ENCODE data around the gene PSMD13.

Gene PSMD13

DNA sequence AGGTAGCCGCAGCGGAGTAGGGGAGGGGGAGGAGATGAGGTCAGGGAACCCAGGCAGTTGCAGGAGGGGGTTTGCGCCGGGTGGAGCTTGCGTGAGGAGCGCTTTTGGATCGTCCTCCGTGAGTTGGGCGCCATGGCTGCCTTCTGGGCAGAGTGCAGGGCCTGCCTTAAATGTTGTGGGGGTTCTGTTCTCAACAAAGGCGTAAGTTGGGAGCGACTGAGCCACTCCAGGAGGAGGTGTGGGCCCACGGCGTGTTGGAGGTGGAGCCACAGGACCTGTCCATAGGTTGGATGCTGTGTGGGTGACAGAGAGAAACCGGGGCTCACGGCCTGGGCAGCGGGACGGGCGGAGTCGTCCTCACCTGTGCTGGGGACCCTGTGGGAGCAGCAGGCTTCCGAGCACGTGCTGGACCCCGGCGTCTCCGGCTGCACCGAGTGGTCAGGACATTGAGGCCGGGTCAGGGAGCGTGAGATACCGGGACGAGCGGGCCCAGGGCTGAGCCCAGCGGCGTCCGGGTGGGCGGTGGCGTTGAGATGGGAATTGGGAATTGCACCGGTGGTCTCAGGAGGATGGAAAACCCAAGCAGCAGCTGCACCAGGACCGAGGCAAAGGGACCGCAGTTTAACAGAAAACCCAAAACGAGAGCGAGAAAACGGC lies 51.2 kb downstream of the PSMD13 start:
- H3K79me2 ChIP-seq (ENCODE audit: control insufficient read depth, low read length), result no peaks in the 10 kb centered on the region
- TF ChIP-seq EZH2phosphoT487 (IDR thresholded peaks at IDR 0.05; ENCODE audit: borderline replicate concordance, low read length), result no peak
- TF ChIP-seq, protein P1, sequence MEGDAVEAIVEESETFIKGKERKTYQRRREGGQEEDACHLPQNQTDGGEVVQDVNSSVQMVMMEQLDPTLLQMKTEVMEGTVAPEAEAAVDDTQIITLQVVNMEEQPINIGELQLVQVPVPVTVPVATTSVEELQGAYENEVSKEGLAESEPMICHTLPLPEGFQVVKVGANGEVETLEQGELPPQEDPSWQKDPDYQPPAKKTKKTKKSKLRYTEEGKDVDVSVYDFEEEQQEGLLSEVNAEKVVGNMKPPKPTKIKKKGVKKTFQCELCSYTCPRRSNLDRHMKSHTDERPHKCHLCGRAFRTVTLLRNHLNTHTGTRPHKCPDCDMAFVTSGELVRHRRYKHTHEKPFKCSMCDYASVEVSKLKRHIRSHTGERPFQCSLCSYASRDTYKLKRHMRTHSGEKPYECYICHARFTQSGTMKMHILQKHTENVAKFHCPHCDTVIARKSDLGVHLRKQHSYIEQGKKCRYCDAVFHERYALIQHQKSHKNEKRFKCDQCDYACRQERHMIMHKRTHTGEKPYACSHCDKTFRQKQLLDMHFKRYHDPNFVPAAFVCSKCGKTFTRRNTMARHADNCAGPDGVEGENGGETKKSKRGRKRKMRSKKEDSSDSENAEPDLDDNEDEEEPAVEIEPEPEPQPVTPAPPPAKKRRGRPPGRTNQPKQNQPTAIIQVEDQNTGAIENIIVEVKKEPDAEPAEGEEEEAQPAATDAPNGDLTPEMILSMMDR (IDR thresholded peaks at IDR 0.05; ENCODE audit: low read depth, low read length, poor library complexity, severe bottlenecking), result no peak
- peak overlapping the region; percentile 93 for H3K4me2 ChIP-seq (ENCODE audit: low read length)
- H3K27me3 ChIP-seq (ENCODE audit: control insufficient read depth, low read length), result peaks cover 20% of the 10 kb centered on the region
- H3K9me3 ChIP-seq (ENCODE audit: control insufficient read depth, insufficient read depth, low read length), result no peaks in the 10 kb centered on the region
- H3K9me2 ChIP-seq (replicated peaks; ENCODE audit: control insufficient read depth, low read length), result no peaks in the 10 kb centered on the region
- no peaks in the 10 kb centered on the region for H3F3A ChIP-seq (ENCODE audit: control insufficient read depth, insufficient read depth)
- peak overlapping the region; percentile 74 for H3K4me3 ChIP-seq (ENCODE audit: low read length)
- H3K36me3 ChIP-seq (ENCODE audit: control insufficient read depth, low read length), result no peaks in the 10 kb centered on the region
- peaks cover 33% of the 10 kb centered on the region for H3K4me1 ChIP-seq (ENCODE audit: control insufficient read depth, low read length)
- H3K27ac ChIP-seq (ENCODE audit: low read depth, low read length), result no peak overlapping the region
- H4K20me1 ChIP-seq (ENCODE audit: control insufficient read depth, insufficient read depth, low read depth, low read length), result no peaks in the 10 kb centered on the region

DNA sequence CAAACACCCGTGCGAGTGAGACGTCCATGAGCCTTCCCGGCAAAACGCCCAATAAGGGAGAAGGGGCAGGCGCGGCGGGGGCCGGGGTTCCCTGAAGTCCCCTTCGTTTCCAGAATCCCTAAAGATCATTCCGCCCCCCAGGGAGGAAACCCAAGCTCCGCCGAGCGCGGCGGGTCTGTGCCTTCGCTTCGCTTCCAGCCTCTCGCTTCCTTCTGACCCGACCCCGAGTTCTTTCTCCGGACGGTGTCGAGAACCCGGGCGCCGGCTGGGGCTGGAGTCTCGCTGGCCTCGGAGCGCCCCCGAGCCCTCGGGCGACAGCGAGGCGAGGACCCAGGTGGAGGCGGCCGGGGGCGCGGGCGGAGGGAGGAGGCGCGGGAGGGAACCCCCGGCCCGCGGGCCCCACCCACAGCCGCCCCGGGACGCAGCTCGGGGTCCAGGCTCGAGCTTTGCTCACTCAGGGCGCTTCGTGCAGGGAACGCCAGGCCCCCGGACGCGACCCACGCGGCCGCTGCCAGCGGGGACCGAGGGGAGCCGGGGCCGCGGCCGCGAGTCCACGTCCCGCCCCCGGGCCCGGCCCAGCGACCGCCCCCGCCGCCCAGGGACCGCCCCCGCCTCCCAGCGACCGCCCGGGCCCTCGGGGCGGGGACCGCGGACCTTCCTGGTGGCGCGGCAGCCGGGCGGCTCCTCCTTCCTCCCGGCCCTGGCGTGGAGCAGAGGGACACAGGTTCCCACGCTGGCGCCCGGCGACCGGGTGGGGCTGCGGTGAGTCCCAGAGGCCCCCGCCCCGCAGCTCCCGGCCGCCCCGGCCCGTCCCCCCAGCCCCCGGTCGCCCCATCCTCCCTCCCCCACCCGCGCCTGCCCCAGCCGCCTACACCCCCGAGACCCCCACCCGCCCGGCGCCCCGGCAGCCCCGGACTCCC lies 52.0 kb downstream of the PSMD13 start, which contains the start of gene PGGHG:
PGGHG (plus strand) TSS at position 649 of the 920 bp plus-strand sequence. CDS start 691 bp downstream, outside the sequence.
- peaks cover 20% of the 10 kb centered on the region for H3K27me3 ChIP-seq (ENCODE audit: control insufficient read depth, low read length)
- TF ChIP-seq EZH2phosphoT487 (IDR thresholded peaks at IDR 0.05; ENCODE audit: borderline replicate concordance, low read length), result peak; percentile 54; the same call in 1 of the 2 replicates
- TF ChIP-seq, protein P1 (IDR thresholded peaks at IDR 0.05; ENCODE audit: low read depth, low read length, poor library complexity, severe bottlenecking), result no peak
- no peaks in the 10 kb centered on the region for H3F3A ChIP-seq (ENCODE audit: control insufficient read depth, insufficient read depth)
- no peaks in the 10 kb centered on the region for H3K79me2 ChIP-seq (ENCODE audit: control insufficient read depth, low read length)
- H3K9me3 ChIP-seq (ENCODE audit: control insufficient read depth, insufficient read depth, low read length), result no peaks in the 10 kb centered on the region
- H3K36me3 ChIP-seq (ENCODE audit: control insufficient read depth, low read length), result no peaks in the 10 kb centered on the region
- H3K9me2 ChIP-seq (replicated peaks; ENCODE audit: control insufficient read depth, low read length), result no peaks in the 10 kb centered on the region
- no peak within 1 kb of the TSS for H3K27ac ChIP-seq (ENCODE audit: low read depth, low read length)
- peak within 1 kb of the TSS; percentile 74 for H3K4me3 ChIP-seq (ENCODE audit: low read length)
- H4K20me1 ChIP-seq (ENCODE audit: control insufficient read depth, insufficient read depth, low read depth, low read length), result no peaks in the 10 kb centered on the region
- peak within 1 kb of the TSS; percentile 93 for H3K4me2 ChIP-seq (ENCODE audit: low read length)
- peaks cover 31% of the 10 kb centered on the region for H3K4me1 ChIP-seq (ENCODE audit: control insufficient read depth, low read length)

DNA sequence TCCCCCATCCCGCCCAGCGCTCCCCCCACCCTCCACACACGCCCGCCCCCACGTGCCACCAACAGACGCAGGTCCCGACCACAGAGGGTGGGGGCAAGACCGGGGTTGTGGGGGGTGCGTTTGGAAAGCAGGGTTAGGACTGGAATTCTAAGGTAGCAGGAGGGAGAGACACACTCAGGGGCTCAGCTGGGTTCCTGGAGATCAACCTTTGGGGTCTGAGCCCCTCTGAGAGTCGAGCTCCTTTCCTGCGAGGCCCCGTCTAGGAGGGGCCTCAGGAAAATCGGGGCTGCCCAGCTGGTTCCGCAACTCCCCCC lies 52.6 kb downstream of the PSMD13 start:
- no peaks in the 10 kb centered on the region for H3K36me3 ChIP-seq (ENCODE audit: control insufficient read depth, low read length)
- H4K20me1 ChIP-seq (ENCODE audit: control insufficient read depth, insufficient read depth, low read depth, low read length), result no peaks in the 10 kb centered on the region
- no peaks in the 10 kb centered on the region for H3K9me2 ChIP-seq (replicated peaks; ENCODE audit: control insufficient read depth, low read length)
- peaks cover 31% of the 10 kb centered on the region for H3K4me1 ChIP-seq (ENCODE audit: control insufficient read depth, low read length)
- peak overlapping the region; percentile 71 for H3K4me2 ChIP-seq (ENCODE audit: low read length)
- H3F3A ChIP-seq (ENCODE audit: control insufficient read depth, insufficient read depth), result no peaks in the 10 kb centered on the region
- peak overlapping the region; percentile 66 for H3K4me3 ChIP-seq (ENCODE audit: low read length)
- H3K27ac ChIP-seq (ENCODE audit: low read depth, low read length), result no peak overlapping the region
- no peaks in the 10 kb centered on the region for H3K9me3 ChIP-seq (ENCODE audit: control insufficient read depth, insufficient read depth, low read length)
- no peak for TF ChIP-seq EZH2phosphoT487 (IDR thresholded peaks at IDR 0.05; ENCODE audit: borderline replicate concordance, low read length)
- TF ChIP-seq, protein P1 (IDR thresholded peaks at IDR 0.05; ENCODE audit: low read depth, low read length, poor library complexity, severe bottlenecking), result no peak
- H3K27me3 ChIP-seq (ENCODE audit: control insufficient read depth, low read length), result peaks cover 20% of the 10 kb centered on the region
- no peaks in the 10 kb centered on the region for H3K79me2 ChIP-seq (ENCODE audit: control insufficient read depth, low read length)
